ENCODE data around the gene USP35.
A peak's percentile ranks its signal among the peaks of the same experiment; 100 is the strongest.

The USP35 gene, protein sequence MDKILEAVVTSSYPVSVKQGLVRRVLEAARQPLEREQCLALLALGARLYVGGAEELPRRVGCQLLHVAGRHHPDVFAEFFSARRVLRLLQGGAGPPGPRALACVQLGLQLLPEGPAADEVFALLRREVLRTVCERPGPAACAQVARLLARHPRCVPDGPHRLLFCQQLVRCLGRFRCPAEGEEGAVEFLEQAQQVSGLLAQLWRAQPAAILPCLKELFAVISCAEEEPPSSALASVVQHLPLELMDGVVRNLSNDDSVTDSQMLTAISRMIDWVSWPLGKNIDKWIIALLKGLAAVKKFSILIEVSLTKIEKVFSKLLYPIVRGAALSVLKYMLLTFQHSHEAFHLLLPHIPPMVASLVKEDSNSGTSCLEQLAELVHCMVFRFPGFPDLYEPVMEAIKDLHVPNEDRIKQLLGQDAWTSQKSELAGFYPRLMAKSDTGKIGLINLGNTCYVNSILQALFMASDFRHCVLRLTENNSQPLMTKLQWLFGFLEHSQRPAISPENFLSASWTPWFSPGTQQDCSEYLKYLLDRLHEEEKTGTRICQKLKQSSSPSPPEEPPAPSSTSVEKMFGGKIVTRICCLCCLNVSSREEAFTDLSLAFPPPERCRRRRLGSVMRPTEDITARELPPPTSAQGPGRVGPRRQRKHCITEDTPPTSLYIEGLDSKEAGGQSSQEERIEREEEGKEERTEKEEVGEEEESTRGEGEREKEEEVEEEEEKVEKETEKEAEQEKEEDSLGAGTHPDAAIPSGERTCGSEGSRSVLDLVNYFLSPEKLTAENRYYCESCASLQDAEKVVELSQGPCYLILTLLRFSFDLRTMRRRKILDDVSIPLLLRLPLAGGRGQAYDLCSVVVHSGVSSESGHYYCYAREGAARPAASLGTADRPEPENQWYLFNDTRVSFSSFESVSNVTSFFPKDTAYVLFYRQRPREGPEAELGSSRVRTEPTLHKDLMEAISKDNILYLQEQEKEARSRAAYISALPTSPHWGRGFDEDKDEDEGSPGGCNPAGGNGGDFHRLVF

DNA sequence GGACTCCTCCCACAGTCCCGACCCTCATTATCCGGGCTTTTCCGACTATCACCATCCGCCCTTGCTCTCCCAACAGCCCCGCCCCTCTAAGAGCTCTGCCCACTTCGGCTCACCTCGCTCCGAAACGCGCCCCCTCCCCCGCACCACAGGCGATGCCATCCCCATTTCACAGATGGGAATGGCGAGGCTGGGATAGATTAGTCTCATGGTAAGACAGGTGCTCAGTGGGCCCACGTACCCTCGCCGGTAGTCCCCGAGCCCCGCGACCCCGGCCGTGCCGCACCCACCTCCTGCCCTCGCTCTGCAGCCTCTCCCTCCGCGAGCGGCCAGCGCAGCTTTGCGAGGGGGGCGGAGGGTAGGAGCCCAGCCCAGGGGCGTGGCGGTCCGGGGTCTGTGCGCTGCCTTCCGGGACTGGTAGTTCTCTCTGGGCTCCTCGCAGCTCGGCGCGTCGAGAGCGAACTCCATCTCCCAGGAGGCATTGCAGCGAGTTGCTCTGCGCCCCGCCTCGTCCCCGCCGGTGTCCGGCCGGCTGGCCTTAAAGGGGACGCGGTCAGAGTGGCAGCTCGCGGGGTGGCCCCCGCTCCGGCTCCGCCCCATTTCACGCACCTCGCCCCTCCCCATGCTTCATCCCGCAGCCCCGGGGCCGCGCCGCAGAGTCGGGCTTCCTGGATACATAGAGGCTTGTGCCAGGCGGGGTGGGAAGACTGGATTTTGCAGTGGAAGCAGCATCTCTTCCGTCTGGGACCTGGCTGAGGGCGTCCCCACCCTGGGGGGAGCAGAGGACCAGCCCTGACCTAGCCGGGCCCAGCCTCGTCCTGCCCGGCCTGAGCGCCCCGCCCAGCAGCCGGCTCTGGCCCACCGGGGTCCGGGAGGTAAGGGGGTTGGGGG is at the start of gene USP35, which contains the start of gene KCTD21:
Gene USP35, plus strand, starts transcription at position 634 of the 888 bp plus-strand sequence. CDS start 7,327 bp downstream, outside the sequence.
Gene KCTD21, minus strand, starts transcription at position 341 of the 888 bp plus-strand sequence. CDS start 14,072 bp downstream, outside the sequence.
- Histone ChIP-seq H3K4me1 (ENCODE audit: control insufficient read depth, insufficient read depth, low read length, unreplicated experiment) (peaks cover 46% of the 10 kb centered on the region), H3K36me3 (ENCODE audit: insufficient read depth, low read length) (0 out of 2 replicates have a peak, but pooled peaks cover 4% of the 10 kb centered on the region), H3K27me3 (ENCODE audit: insufficient read depth, low read length) (no peaks in the 10 kb centered on the region), H3K4me3 (ENCODE audit: low read depth, low read length) (peak within 1 kb of the TSS; percentile 86), H2AFZ (ENCODE audit: low read length, unreplicated experiment) (peak within 1 kb of the TSS; percentile 74), H3K27ac (ENCODE audit: low read depth, low read length) (peak within 1 kb of the TSS; percentile 11; the same call in 1 of the 2 replicates), H3K79me2 (ENCODE audit: control insufficient read depth, insufficient read depth, low read length, unreplicated experiment) (peaks cover 62% of the 10 kb centered on the region)

DNA sequence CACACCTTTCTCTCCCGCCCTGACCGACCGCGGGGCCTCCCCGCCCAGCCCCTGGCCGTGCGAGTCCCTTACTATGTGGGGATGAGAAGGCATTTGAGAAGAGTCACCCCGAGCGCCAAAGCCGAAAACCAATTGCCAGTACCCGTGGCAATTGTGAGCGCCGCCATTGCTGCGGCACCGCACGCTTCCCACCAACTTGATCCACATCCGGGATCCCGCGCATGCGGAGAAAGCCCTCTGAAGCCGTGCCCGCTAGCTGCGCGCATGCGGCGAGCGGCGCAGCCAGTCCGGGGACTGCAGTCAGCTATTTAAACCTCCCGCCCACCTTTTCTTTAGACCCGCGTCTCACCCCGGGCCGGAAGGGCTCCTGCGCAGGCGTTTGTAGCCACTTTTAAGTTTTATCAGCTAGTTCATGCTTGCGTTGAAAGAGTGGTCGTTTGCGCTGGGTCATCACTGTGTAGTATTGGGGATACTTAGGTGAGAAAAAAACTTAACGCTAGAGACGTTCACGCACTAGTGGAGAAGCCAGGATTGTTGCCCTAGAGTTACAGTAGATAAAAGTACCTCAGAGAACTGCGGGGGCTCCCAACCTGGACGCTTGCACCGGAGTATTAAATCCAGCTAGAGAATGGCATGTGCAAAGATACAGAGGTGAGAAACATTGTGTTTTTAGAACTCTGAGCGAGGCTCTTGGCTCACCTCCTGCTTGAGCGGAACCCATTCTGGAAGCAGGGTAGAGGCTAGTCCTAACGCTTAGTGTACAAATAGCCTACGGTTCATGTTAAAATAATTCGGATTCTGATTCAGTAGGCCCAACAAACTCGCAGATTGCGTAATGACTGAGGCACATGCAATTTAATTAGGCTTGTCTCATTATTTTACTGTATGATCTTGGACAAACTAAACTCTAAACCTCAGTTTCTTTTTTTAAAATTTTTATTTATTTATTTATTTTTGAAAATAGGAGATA is 49.0 kb upstream of the USP35 start, which contains the start of gene ALG8:
Gene ALG8, minus strand, starts transcription at position 205 of the 970 bp plus-strand sequence. Its CDS starts 38 bp downstream, at position 167.
- peaks cover 11% of the 10 kb centered on the region; the same call in 1 of the 2 replicates for H3K36me3 ChIP-seq (ENCODE audit: insufficient read depth, low read length)
- H2AFZ ChIP-seq (ENCODE audit: low read length, unreplicated experiment) = peak within 1 kb of the TSS; percentile 95
- peak within 1 kb of the TSS; percentile 81 for H3K27ac ChIP-seq (ENCODE audit: low read depth, low read length)
- peaks cover 39% of the 10 kb centered on the region for H3K79me2 ChIP-seq (ENCODE audit: control insufficient read depth, insufficient read depth, low read length, unreplicated experiment)
- peaks cover 7% of the 10 kb centered on the region for H3K4me1 ChIP-seq (ENCODE audit: control insufficient read depth, insufficient read depth, low read length, unreplicated experiment)
- H3K4me3 ChIP-seq (ENCODE audit: low read depth, low read length) = peak within 1 kb of the TSS; percentile 96
- H3K27me3 ChIP-seq (ENCODE audit: insufficient read depth, low read length) = no peaks in the 10 kb centered on the region

DNA sequence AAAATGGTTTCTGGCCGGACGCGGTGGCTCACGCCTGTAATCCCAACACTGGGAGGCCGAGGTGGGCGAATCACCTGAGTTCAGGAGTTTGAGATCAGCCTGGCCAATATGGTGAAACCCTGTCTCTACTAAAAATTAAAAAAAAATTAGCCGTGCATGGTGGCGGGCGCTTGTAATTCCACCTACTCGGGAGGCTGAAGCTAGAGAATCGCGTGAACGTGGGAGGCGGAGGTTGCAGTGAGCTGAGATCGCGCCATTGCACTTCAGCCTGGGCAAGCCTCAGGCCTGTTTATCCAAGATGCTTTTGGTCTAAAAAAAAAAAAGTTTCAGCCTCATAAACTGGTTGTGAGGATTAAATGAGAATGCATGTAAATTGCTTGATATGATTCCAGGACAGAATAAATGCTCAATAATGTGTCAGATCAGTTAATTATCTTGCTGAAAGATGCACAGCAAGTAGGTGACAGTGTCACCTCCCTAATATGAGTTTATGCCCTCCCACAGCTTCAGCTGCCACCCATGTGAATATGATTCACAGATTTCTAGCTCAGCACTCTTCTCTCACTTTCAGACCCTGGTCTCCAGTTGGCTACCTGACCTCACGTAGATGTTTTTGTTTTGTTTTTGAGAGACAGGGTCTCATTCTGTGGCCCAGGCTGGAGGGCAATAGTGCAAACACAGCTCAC is 48.2 kb upstream of the USP35 start:
- Histone ChIP-seq H3K4me3 (ENCODE audit: low read depth, low read length) (peak overlapping the region; percentile 96), H3K27ac (ENCODE audit: low read depth, low read length) (no peak overlapping the region), H3K79me2 (ENCODE audit: control insufficient read depth, insufficient read depth, low read length, unreplicated experiment) (peaks cover 38% of the 10 kb centered on the region)

DNA sequence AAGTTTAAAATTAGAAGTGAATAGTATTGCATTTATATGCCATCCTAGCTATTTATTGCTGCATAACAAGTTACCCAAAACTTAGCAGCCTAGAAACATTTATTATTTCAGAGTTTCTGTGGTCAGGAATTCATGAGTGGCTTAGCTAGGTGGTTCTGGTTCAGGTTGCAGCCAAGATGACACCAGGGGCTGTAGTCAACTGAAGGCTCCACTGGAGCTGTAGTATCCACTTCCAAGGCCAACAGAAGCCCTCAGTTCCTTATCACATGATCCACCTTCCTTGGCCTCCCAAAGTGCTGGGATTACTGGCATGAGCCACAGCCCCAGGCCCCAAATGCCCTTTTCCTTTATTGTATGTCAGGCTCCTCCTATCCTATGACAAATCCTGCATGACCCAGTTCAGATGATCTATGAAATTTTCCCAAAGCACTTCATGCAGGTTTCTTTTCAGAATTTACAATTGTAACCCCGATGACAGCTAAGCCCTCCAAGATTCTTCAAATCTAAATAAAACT is 43.2 kb upstream of the USP35 start:
- Histone ChIP-seq H3K4me1 (ENCODE audit: control insufficient read depth, insufficient read depth, low read length, unreplicated experiment) (peaks cover 9% of the 10 kb centered on the region), H3K79me2 (ENCODE audit: control insufficient read depth, insufficient read depth, low read length, unreplicated experiment) (peaks cover 4% of the 10 kb centered on the region), H2AFZ (ENCODE audit: low read length, unreplicated experiment) (no peak overlapping the region), H3K4me3 (ENCODE audit: low read depth, low read length) (no peak overlapping the region), H3K27me3 (ENCODE audit: insufficient read depth, low read length) (no peaks in the 10 kb centered on the region), H3K27ac (ENCODE audit: low read depth, low read length) (no peak overlapping the region), H3K36me3 (ENCODE audit: insufficient read depth, low read length) (no peaks in the 10 kb centered on the region)

More for the DNA sequence above, 48.2 kb upstream of the USP35 start:
- H3K4me1 ChIP-seq (ENCODE audit: control insufficient read depth, insufficient read depth, low read length, unreplicated experiment) = peaks cover 7% of the 10 kb centered on the region
- H2AFZ ChIP-seq (ENCODE audit: low read length, unreplicated experiment) = peak overlapping the region; percentile 61
- 0 out of 2 replicates have a peak, but pooled peaks cover 5% of the 10 kb centered on the region for H3K36me3 ChIP-seq (ENCODE audit: insufficient read depth, low read length)
- no peaks in the 10 kb centered on the region for H3K27me3 ChIP-seq (ENCODE audit: insufficient read depth, low read length)

DNA sequence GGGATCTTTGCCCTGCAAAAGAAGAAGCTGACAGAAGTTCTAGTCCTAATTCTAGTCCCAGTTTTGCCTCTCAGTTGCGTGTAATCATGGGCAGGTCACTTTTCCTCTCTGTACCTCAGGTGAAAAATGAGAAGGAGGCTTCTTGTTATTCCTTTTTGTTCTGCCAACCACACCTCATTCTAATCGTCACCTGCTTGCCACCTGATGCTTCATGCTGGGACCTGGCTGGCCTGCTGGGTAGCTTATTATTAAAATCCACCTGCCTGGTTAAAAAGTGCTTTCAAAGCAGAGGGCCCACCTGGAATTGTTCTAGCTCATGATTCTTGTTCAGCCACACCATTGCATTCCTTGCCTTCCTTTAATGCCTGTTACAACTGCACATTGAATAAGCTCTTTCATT is 40.9 kb upstream of the USP35 start:
- Histone ChIP-seq H3K27me3 (ENCODE audit: insufficient read depth, low read length) (no peaks in the 10 kb centered on the region), H3K4me3 (ENCODE audit: low read depth, low read length) (no peak overlapping the region), H2AFZ (ENCODE audit: low read length, unreplicated experiment) (no peak overlapping the region), H3K79me2 (ENCODE audit: control insufficient read depth, insufficient read depth, low read length, unreplicated experiment) (no peaks in the 10 kb centered on the region), H3K4me1 (ENCODE audit: control insufficient read depth, insufficient read depth, low read length, unreplicated experiment) (peaks cover 5% of the 10 kb centered on the region), H3K27ac (ENCODE audit: low read depth, low read length) (no peak overlapping the region), H3K36me3 (ENCODE audit: insufficient read depth, low read length) (0 out of 2 replicates have a peak, but pooled peaks cover 3% of the 10 kb centered on the region)

DNA sequence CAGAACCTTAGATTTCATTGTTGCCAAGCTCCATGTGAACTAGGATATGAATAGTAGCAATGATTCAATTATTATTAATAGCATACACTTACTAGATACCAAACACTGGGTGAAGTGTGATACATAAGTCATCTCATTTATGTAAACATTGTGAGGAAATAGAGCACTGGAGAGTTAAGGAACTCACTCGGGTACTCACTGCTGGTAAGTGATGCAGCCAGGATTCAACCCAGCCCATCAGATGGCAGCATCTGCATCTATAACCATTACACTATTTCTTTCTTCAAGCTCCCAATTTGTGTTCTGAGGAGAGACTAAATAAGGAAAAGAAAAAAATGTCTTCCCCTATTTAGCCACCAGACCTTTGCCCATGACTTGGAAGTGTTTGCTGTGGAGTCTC is 39.1 kb upstream of the USP35 start:
- no peaks in the 10 kb centered on the region for H3K79me2 ChIP-seq (ENCODE audit: control insufficient read depth, insufficient read depth, low read length, unreplicated experiment)
- no peak overlapping the region for H3K4me3 ChIP-seq (ENCODE audit: low read depth, low read length)
- H3K36me3 ChIP-seq (ENCODE audit: insufficient read depth, low read length) = 0 out of 2 replicates have a peak, but pooled peaks cover 3% of the 10 kb centered on the region
- no peak overlapping the region for H2AFZ ChIP-seq (ENCODE audit: low read length, unreplicated experiment)
- peaks cover 5% of the 10 kb centered on the region for H3K4me1 ChIP-seq (ENCODE audit: control insufficient read depth, insufficient read depth, low read length, unreplicated experiment)
- H3K27ac ChIP-seq (ENCODE audit: low read depth, low read length) = 0 out of 2 replicates have a peak overlapping the region, but pooled peaks have one; percentile 2
- H3K27me3 ChIP-seq (ENCODE audit: insufficient read depth, low read length) = no peaks in the 10 kb centered on the region

DNA sequence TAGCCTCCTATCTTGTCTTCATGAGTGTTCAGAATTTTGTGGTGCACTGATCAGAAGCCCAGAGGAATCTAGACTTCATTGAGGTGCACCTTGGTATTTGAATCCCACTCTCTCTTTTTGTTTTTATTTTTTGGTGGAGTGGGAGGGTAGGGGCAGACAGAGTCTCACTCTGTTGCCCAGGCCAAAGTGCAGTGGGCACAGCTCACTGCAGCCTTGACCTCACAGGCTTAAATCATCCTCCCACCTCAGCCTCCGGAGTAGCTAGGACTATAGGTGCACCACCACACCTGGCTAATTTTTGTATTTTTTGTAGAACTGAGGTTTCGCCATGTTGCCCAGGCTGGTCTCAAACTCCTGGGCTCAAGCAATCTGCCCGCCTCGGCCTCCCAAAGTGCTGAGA is 38.4 kb upstream of the USP35 start:
- Histone ChIP-seq H3K27me3 (ENCODE audit: insufficient read depth, low read length) (no peaks in the 10 kb centered on the region), H3K79me2 (ENCODE audit: control insufficient read depth, insufficient read depth, low read length, unreplicated experiment) (no peaks in the 10 kb centered on the region)

DNA sequence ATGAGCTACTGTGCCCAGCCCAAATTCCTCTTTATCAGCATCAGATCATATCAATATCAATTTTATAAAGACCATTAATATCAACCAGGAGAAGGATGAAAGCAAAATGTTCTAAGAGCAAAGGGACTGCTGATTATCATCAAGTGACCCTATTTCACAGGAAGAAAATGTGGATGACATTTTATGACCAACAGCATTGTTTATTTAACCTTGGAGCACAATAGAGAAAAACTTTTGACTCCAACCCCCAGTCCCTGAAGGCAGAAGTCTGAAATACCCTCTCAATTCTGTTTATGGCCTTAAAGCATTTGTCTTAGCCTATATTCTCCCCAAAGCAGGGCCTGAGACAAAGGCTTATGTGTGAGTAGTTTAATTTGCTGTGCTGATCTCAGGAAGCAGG is 38.0 kb upstream of the USP35 start:
- no peaks in the 10 kb centered on the region for H3K27me3 ChIP-seq (ENCODE audit: insufficient read depth, low read length)

More for the DNA sequence above, 38.4 kb upstream of the USP35 start:
- peaks cover 5% of the 10 kb centered on the region for H3K4me1 ChIP-seq (ENCODE audit: control insufficient read depth, insufficient read depth, low read length, unreplicated experiment)
- no peak overlapping the region for H3K4me3 ChIP-seq (ENCODE audit: low read depth, low read length)
- 0 out of 2 replicates have a peak, but pooled peaks cover 3% of the 10 kb centered on the region for H3K36me3 ChIP-seq (ENCODE audit: insufficient read depth, low read length)
- no peak overlapping the region for H2AFZ ChIP-seq (ENCODE audit: low read length, unreplicated experiment)
- no peak overlapping the region for H3K27ac ChIP-seq (ENCODE audit: low read depth, low read length)

More for the DNA sequence above, 38.0 kb upstream of the USP35 start:
- H3K36me3 ChIP-seq (ENCODE audit: insufficient read depth, low read length) = 0 out of 2 replicates have a peak, but pooled peaks cover 3% of the 10 kb centered on the region
- H3K4me1 ChIP-seq (ENCODE audit: control insufficient read depth, insufficient read depth, low read length, unreplicated experiment) = peaks cover 5% of the 10 kb centered on the region
- H3K4me3 ChIP-seq (ENCODE audit: low read depth, low read length) = no peak overlapping the region
- H3K79me2 ChIP-seq (ENCODE audit: control insufficient read depth, insufficient read depth, low read length, unreplicated experiment) = no peaks in the 10 kb centered on the region
- H2AFZ ChIP-seq (ENCODE audit: low read length, unreplicated experiment) = no peak overlapping the region
- no peak overlapping the region for H3K27ac ChIP-seq (ENCODE audit: low read depth, low read length)

Data from ACC112 (cell line).